ENCODE data around the gene UMAD1.

The UMAD1 gene

GRCh38 chr7:7756577-7756976 lies 116.0 kb downstream of the UMAD1 start:
- TF ChIP-seq PPARA (CRISPR knock-in tag; IDR thresholded peaks at IDR 0.05; ENCODE audit: borderline replicate concordance) (no peak), PATZ1 (CRISPR knock-in tag; IDR thresholded peaks at IDR 0.05; ENCODE audit: borderline replicate concordance) (no peak), GLIS3 (CRISPR knock-in tag; IDR thresholded peaks at IDR 0.05) (no peak), ZFP3 (CRISPR knock-in tag; IDR thresholded peaks at IDR 0.05) (no peak), TOX (CRISPR knock-in tag; IDR thresholded peaks at IDR 0.05; ENCODE audit: borderline replicate concordance) (no peak), CSDC2 (CRISPR knock-in tag; IDR thresholded peaks at IDR 0.05) (no peak), CSRNP3 (CRISPR knock-in tag; IDR thresholded peaks at IDR 0.05) (no peak), OSR1 (CRISPR knock-in tag; IDR thresholded peaks at IDR 0.05) (no peak)
- no peak for ATAC-seq

- ATAC-seq, result no peak
- TF ChIP-seq CREB5 (CRISPR knock-in tag; IDR thresholded peaks at IDR 0.05; ENCODE audit: low read depth) (no peak), ZC3H10 (CRISPR knock-in tag; IDR thresholded peaks at IDR 0.05) (no peak), RARB (CRISPR knock-in tag; IDR thresholded peaks at IDR 0.05) (no peak), GLIS3 (CRISPR knock-in tag; IDR thresholded peaks at IDR 0.05) (no peak), ARNTL (CRISPR knock-in tag; IDR thresholded peaks at IDR 0.05; ENCODE audit: borderline replicate concordance, low read depth) (no peak), ESRRG (CRISPR knock-in tag; IDR thresholded peaks at IDR 0.05) (no peak), ZFP30 (CRISPR knock-in tag; IDR thresholded peaks at IDR 0.05) (no peak), TSHZ2 (CRISPR knock-in tag; IDR thresholded peaks at IDR 0.05) (no peak), POU6F1 (CRISPR knock-in tag; IDR thresholded peaks at IDR 0.05; ENCODE audit: borderline replicate concordance, low read depth) (no peak), ZNF70 (CRISPR knock-in tag; IDR thresholded peaks at IDR 0.05) (no peak), TCF4 (CRISPR knock-in tag; IDR thresholded peaks at IDR 0.05; ENCODE audit: borderline replicate concordance) (no peak), PPARA (CRISPR knock-in tag; IDR thresholded peaks at IDR 0.05; ENCODE audit: borderline replicate concordance) (no peak), BACH2 (CRISPR knock-in tag; IDR thresholded peaks at IDR 0.05; ENCODE audit: borderline replicate concordance) (no peak), CSRNP3 (CRISPR knock-in tag; IDR thresholded peaks at IDR 0.05) (no peak), OSR1 (CRISPR knock-in tag; IDR thresholded peaks at IDR 0.05) (no peak), TOX (CRISPR knock-in tag; IDR thresholded peaks at IDR 0.05; ENCODE audit: borderline replicate concordance) (no peak)
Observed at GRCh38 chr7:7757576-7757975, 117.0 kb downstream of the UMAD1 start.

All from SK-N-SH treated with all-trans-retinoic acid at 6 μM for 48 hours (cell line).